Stimulated activated CD8-positive, alpha-beta memory T cell treated with anti-CD3 and anti-CD28 coated beads, Interleukin-2, amount 100 ng/mL, for 48 hours (primary cell): Measurements from ENCODE around the gene RGL3.
A peak's percentile ranks its signal among the peaks of the same experiment; 100 is the strongest.
"Not testable (repeated sequence)": the region's sequence is repeated elsewhere in the genome, so short reads cannot be mapped to it uniquely, and the experiment has no call there.

Experiments used
- DNase-seq, 2 donors: peaks; one replicate each; pipeline ENCODE4 v3.0.0-alpha.2; 2020; ENCODE audit warnings: low read depth in 2 of 2

The RGL3 gene

GRCh38 chr19:11361771-11362731, 57.1 kb downstream of the RGL3 start:
- DNase-seq, result no peak

- DNase-seq, result no peak
Measured at GRCh38 chr19:11361037-11361770, 57.9 kb downstream of the RGL3 start.

GRCh38 chr19:11359421-11359820, 59.7 kb downstream of the RGL3 start:
- no peak for DNase-seq

GRCh38 chr19:11356676-11357550, 62.2 kb downstream of the RGL3 start:
- no peak for DNase-seq

- no peak for DNase-seq
Measured at GRCh38 chr19:11356074-11356397, 63.1 kb downstream of the RGL3 start.

- DNase-seq, result peak; percentile 69 to 84
Measured at GRCh38 chr19:11355160-11356073, 63.7 kb downstream of the RGL3 start, which contains the start of gene PLPPR2. PLPPR2 (plus strand) TSS chr19:11355432; CDS start chr19:11357674, 2,242 bp downstream.

- not testable (repeated sequence) for DNase-seq
Measured at GRCh38 chr19:11354102-11354501, 65.0 kb downstream of the RGL3 start.

- DNase-seq, result no peak
Measured at GRCh38 chr19:11349171-11349570, 69.9 kb downstream of the RGL3 start.

- no peak for DNase-seq
Measured at GRCh38 chr19:11347546-11348039, 71.5 kb downstream of the RGL3 start.

- peak; percentile 91 to 97 for DNase-seq
Measured at GRCh38 chr19:11346104-11346940, 72.8 kb downstream of the RGL3 start, which contains the start of the genes CCDC159 and TMEM205. CCDC159 (plus strand) TSS chr19:11346519; CDS start chr19:11346607, 88 bp downstream. TMEM205 (minus strand) TSS chr19:11346268; CDS start chr19:11345619, 649 bp downstream.

- no peak for DNase-seq
Measured at GRCh38 chr19:11345122-11345803, 73.9 kb downstream of the RGL3 start.
